HG02943 (cell line): ENCODE data around the gene FAR2.
"Not testable (repeated sequence)": the region's sequence is repeated elsewhere in the genome, so short reads cannot be mapped to it uniquely, and the experiment has no call there.

Source experiments
- ATAC-seq: cut with Tn5 transposase; IDR thresholded peaks from one replicate; pipeline ENCODE4 v1.9.1; 2021; ENCODE audit warnings: mild to moderate bottlenecking, low read depth, moderate library complexity; ENCODE audit not compliant: unreplicated experiment

The FAR2 gene

GRCh38 chr12:29148911-29149690, at the start of gene FAR2:
Gene FAR2, plus strand, starts transcription at chr12:29149278. Its CDS starts 121,172 bp downstream, at chr12:29270450.
- ATAC-seq, result no peak

DNA sequence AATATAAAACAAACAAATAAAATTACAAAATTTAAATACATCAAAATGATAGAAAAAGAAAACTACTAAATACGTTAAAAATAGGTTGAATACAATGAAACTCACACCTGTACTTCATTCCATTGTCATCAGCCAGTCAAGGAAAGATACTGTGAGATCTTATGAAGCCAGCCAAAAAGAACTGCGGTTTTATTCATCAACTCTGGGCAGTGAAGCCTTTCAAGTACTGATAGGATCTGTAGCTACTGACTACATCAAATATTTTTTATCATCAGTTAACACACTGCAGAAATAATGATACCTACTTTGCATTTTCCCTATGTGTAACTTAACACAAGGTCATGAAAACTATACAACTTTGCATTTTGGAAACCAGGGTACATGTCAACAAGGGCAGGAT, 46.3 kb upstream of the FAR2 start:
- ATAC-seq, result no peak

GRCh38 chr12:29103539-29103974, 45.5 kb upstream of the FAR2 start:
- peak; percentile 99 for ATAC-seq

DNA sequence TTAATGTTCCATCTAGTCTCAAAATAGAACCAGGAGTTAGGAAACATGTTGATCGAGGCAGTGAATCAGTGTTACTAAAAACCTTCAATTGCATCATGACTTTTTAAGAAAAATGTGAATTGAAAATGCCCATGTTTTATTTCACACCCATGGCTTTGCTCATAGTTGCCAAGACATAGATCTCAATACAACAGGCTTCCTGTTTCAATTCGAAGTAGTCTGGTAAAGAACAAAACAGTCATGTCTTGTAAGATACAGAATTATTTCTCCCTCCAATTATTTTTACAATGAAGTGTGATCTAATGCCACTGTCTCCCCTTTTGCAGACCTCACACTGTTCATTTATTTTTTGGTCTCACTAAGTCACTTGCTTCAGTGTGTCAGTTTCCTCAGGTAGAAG, 44.6 kb upstream of the FAR2 start:
- ATAC-seq, result no peak

DNA sequence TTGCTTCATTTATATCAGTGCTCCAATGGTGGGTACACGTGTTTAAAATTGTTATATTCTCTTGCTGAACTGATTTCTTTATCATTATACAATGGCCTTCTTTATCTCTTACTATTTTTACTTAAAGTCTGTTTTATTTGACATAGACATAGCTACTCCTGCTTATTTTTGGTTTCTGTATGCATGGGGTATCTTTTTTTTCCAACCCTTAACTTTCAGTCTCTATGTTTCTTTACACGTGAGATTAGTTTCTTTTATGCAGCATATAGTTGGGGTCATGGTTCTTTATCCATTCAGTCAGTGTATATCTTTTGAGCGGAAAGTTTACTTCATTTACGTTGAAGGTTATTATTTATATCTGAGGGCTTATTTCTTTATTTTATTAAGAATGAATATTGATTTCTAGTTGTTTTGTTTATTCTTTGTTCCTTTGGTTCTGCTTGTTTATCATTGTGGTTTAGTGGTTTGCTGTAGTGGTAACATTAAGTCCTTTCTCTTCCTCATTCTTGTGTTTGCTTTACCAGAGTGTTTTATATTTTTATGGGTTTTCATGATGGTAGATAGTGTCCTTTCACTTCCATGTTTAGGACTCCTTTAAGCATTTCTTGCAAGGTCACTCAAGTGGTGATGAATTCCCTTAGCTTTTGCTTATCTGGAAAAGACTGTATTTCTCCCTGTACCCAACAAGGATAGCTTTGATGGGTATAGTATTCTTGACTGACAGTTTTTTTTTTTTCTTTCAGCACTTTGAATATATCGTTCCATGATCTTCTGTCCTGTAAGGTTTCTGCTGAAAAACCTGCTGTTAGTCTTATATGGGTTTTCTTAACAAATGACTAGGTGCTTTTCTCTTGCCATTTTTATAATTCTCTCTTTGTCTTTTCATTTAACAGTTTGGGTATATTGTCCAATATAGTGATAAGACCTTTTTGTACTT, 38.3 kb upstream of the FAR2 start:
- ATAC-seq, result no peak

- ATAC-seq, result no peak
These were observed 36.0 kb upstream of the FAR2 start for GRCh38 chr12:29113101-29113500.

DNA sequence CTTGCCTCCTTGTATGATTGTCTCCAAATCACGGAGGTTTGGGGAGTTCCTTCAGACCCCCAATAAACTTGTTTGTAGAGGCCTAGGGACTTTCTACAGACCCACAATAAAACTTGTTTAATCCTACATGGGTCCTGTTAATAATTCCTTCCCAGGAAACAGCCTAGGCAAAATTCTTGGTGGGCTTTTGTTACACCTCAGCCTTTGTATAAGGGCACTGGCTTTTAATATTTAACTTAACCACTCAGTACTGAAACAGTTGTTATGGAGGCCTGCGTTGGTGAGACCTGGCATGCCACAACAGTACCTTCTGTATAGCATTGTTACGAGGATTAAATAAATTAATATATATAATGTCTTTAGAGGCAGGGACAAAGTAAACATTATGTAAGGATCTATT, 32.7 kb upstream of the FAR2 start:
- ATAC-seq, result no peak

GRCh38 chr12:29131539-29131938, 17.5 kb upstream of the FAR2 start:
- ATAC-seq, result no peak

- no peak for ATAC-seq
These were observed 16.8 kb upstream of the FAR2 start for GRCh38 chr12:29132316-29132715.

DNA sequence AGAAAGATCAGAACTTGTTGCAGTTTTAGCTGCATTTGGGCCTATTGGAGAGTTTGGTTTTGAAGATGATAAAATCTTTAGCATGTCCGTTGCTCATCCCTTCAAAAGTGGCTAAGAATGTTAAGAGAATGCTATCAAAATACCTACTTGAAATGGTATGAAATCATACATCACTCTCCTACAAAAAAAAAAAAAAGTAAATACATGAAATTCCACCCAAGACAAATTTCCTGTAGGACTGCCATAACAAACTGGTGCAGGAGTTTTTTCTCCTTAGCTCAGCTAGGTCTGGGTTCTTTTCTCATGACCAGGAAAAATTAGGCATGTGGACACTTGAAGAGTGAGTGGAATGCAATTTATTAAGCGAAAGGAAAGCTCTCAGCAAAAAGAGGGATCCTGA, 15.9 kb upstream of the FAR2 start:
- ATAC-seq, result no peak

DNA sequence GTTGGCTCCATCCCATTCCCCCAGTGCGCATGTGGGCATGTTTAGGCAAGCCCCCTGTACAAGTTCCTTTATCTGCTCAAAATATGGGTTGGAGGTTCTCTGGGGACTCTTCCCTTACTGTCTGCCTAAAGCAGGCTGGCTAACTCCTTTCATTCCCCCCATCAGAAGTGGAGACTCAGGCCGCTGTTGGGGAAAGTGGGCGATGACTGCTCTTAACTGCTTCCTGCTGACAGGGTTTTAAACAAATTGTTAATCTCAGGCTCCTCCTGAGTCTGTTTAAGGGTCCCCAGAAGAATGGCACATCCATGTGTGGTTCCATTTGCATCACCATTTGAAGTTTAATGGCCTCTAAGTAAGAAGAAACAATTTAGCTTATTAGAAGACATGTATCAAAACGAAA, 15.4 kb upstream of the FAR2 start:
- no peak for ATAC-seq

DNA sequence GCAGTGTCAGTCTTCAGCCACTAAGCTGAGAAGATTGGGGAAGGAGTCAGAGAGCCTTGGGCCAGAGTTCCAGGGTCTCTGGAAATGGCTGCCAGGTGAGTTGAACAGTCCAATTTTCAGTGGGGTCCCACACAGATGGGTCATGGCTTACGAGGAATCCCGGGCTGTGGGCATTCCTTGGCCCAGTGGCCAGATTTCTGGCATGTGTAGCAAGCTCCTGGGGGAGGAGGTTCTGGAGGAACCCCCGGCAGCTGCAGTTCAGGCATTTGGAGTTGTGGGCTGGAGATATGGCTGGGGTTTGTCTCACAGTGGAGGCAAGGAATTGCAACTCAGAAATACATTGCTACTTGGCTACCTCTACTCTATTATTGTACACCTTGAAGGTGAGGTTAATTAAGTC, 10.8 kb upstream of the FAR2 start:
- ATAC-seq, result not testable (repeated sequence)

- ATAC-seq, result not testable (repeated sequence)
These were observed 10.2 kb upstream of the FAR2 start for GRCh38 chr12:29138855-29139254.

GRCh38 chr12:29145372-29146170, 3.5 kb upstream of the FAR2 start:
- no peak for ATAC-seq

GRCh38 chr12:29146196-29146595, 2.9 kb upstream of the FAR2 start:
- ATAC-seq, result no peak

GRCh38 chr12:29147731-29148595, 1.1 kb upstream of the FAR2 start:
- ATAC-seq, result no peak

- ATAC-seq, result no peak
These were observed 525 bp upstream of the FAR2 start for GRCh38 chr12:29148596-29148910.

GRCh38 chr12:29149691-29150281, 708 bp downstream of the FAR2 start:
- no peak for ATAC-seq

DNA sequence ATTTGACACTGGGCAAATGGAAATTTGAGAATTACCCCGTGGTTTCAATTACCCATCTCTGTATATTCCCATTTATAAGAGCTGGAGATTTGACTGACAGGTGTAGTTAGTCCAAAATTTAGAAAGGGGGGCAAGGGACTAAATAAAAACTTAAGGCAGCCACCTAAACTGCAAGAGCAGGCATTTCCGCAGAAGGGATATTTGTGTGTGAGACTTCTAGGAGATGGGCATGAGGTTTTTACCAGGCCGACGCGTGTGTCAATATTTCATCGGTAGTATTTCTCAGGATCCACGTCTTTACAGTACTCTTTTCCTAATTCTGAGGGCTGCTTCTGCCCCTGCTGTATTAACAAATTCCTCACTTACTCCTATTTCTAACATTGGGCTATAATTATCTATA, 1.4 kb downstream of the FAR2 start:
- ATAC-seq, result no peak
